ENCODE data around the gene ZNF516.

DNA sequence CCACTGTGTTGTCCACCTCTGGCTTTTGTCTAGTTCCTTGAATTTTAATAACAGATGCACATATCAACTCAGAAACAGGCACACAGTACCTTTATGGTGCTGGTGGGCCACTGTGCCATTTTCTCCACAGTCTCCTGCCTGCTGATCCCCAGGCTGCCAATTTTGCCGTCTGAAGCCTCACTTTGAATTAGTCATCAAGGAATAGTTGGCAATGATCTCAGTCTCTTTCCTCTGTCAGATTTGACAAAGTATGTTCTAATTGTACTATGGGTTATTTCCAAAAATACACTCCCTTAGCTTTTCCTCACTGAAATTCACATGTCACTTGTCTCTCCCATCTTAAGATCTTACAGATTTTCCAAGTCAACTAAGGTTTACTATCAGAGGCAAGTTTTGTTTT lies 140.7 kb downstream of the ZNF516 start:
- TF ChIP-seq CTCF (IDR thresholded peaks at IDR 0.05) (no peak), POLR2A (IDR thresholded peaks at IDR 0.05) (no peak), POLR2AphosphoS5 (IDR thresholded peaks at IDR 0.05) (no peak), EP300 (IDR thresholded peaks at IDR 0.05) (no peak)
